Measurements from ENCODE around the gene CDK5R2. TPM values are rescaled to one million over a fixed set of nuclear protein-coding genes. Genes with fewer than 3 reads are reported as not detected.

The CDK5R2 gene
- total RNA-seq, 2 donors from 2014 or later = not detected

DNA sequence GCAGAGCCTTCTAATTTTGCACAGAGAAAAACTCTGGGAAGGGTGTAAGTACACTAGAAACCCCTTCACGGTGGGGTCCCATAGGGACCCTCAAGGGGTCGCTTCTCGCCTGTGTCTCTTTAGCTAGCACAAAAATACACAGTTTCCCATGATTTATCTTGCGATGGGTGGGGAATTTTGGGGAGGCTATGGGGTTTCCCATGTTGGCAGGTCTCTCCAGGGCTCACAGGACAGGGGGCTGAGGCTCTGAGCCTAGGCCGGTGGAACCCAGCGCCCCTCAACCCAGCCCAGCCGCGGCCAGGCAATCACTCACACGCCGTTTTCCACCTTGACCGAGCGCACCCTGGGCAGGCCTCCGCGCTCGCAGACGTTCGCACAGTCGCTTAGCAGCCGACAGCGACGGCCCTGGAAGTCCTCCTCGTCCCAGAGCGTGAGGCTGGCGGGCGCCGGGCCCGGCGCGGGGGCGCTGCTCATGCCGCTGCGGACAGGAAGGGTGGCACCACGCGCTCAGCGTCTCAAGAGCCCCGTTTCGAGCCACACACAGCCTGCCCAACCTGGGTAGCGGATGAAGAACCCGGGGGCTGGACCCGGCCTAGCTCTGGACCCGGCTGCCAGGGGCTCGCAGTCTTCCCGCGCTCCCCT lies 33.4 kb downstream of the CDK5R2 start:
- TF ChIP-seq, protein P1, sequence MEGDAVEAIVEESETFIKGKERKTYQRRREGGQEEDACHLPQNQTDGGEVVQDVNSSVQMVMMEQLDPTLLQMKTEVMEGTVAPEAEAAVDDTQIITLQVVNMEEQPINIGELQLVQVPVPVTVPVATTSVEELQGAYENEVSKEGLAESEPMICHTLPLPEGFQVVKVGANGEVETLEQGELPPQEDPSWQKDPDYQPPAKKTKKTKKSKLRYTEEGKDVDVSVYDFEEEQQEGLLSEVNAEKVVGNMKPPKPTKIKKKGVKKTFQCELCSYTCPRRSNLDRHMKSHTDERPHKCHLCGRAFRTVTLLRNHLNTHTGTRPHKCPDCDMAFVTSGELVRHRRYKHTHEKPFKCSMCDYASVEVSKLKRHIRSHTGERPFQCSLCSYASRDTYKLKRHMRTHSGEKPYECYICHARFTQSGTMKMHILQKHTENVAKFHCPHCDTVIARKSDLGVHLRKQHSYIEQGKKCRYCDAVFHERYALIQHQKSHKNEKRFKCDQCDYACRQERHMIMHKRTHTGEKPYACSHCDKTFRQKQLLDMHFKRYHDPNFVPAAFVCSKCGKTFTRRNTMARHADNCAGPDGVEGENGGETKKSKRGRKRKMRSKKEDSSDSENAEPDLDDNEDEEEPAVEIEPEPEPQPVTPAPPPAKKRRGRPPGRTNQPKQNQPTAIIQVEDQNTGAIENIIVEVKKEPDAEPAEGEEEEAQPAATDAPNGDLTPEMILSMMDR (IDR thresholded peaks at IDR 0.05) = no peak
- H3K9me3 ChIP-seq = no peaks in the 10 kb centered on the region
- no peak overlapping the region for H3K27ac ChIP-seq
- DNase-seq (ENCODE audit: low spot score) = no peak
- H3K4me3 ChIP-seq = peak overlapping the region; percentile 67
- no peak for ATAC-seq (ENCODE audit: insufficient number of reproducible peaks, low FRiP score, low read depth)
- peaks cover 25% of the 10 kb centered on the region for H3K27me3 ChIP-seq (replicated peaks; ENCODE audit: insufficient read depth)
- peaks cover 9 to 25% of the 10 kb centered on the region in 2 donors for H3K4me1 ChIP-seq (ENCODE audit: control insufficient read depth in 1 of 2, low read depth in 2 of 2)
- no peaks in the 10 kb centered on the region for H3K36me3 ChIP-seq

DNA sequence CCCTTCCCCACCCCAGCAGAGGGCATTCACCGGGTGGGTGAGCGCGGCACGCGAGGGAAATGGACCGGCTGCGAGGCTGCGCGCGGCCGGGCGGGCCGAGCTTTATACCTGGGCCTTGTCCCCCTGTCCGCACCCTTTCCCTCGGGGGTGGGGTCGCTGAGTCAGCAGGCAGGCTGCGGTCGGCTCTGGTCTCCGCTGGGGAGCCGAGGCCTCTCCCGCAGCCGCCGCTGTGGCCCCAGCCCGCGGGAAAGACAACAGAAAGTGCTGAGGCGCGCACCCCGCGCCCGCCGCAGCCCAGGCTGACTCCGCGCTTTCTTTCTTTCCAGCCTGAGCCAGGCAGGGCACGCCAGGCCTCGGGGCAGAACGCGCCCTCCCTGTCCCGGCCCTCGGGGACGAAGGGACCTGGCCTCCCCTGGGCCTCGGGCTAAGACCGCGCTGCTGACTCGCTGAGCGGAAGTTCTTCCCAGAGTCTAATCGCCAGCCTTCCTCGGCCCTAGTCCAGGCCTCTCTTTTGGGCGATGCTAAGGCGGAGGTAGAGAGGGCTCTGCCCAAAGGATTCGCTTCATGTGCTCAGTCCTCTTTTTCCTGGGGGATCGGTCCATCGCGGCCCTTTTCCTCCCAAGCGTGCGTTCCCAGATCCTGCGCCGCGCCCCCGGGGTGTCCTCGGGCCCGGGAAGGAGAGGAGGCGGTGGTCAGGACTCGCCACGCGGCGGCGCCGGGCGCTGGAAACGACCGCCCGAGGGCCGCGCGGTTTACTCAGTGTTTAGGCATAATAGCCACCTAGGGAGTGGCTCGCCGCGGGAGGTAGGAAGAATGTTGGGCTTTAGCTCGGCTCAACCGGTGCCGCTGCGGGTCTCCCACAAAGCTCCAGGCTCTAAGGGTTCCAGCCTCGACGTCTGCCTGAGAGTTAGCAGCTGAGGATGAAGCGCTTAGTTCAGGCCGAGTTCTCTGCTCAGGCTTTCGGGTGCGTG lies 34.2 kb downstream of the CDK5R2 start, which contains the start of gene CRYBA2:
Gene CRYBA2, minus strand, starts transcription at position 78 of the 971 bp plus-strand sequence. CDS start 246 bp downstream, outside the sequence.
- Histone ChIP-seq H3K27me3 (replicated peaks; ENCODE audit: insufficient read depth) (peaks cover 25% of the 10 kb centered on the region), H3K36me3 (no peaks in the 10 kb centered on the region), H3K4me3 (peak within 1 kb of the TSS; percentile 67), H3K9me3 (no peaks in the 10 kb centered on the region), H3K4me1 (ENCODE audit: control insufficient read depth in 1 of 2, low read depth in 2 of 2) (peaks cover 9 to 25% of the 10 kb centered on the region in 2 donors), H3K27ac (no peak within 1 kb of the TSS)
- DNase-seq (ENCODE audit: low spot score) (no peak), ATAC-seq (ENCODE audit: insufficient number of reproducible peaks, low FRiP score, low read depth) (no peak)
- TF ChIP-seq, protein P1 (IDR thresholded peaks at IDR 0.05) = no peak

DNA sequence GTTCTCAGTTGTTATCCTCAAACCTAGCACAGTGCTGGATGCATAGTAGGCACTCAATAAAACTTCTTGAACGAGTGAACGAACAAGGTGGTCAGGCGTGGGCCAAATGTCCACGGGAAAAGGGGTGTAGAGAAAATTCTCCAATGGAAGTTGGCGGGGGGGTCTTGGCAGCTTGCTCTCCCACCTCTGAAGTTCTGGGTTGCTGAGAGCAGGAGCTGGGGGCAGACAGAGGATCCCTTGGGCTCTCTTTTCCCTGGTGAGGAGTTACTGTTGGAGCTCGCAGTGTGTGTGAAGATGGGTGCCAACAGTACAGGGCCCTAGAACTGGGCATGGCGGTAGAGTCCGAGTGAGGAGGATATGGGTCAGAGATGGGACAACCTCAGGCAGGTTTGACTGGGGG lies 36.1 kb downstream of the CDK5R2 start:
- no peaks in the 10 kb centered on the region for H3K36me3 ChIP-seq
- peaks cover 9 to 25% of the 10 kb centered on the region in 2 donors for H3K4me1 ChIP-seq (ENCODE audit: control insufficient read depth in 1 of 2, low read depth in 2 of 2)
- ATAC-seq (ENCODE audit: insufficient number of reproducible peaks, low FRiP score, low read depth) = no peak
- no peaks in the 10 kb centered on the region for H3K9me3 ChIP-seq
- TF ChIP-seq, protein P1 (IDR thresholded peaks at IDR 0.05) = no peak
- H3K4me3 ChIP-seq = peak overlapping the region; percentile 63
- no peak for DNase-seq (ENCODE audit: low spot score)
- peaks cover 25% of the 10 kb centered on the region for H3K27me3 ChIP-seq (replicated peaks; ENCODE audit: insufficient read depth)
- H3K27ac ChIP-seq = no peak overlapping the region

DNA sequence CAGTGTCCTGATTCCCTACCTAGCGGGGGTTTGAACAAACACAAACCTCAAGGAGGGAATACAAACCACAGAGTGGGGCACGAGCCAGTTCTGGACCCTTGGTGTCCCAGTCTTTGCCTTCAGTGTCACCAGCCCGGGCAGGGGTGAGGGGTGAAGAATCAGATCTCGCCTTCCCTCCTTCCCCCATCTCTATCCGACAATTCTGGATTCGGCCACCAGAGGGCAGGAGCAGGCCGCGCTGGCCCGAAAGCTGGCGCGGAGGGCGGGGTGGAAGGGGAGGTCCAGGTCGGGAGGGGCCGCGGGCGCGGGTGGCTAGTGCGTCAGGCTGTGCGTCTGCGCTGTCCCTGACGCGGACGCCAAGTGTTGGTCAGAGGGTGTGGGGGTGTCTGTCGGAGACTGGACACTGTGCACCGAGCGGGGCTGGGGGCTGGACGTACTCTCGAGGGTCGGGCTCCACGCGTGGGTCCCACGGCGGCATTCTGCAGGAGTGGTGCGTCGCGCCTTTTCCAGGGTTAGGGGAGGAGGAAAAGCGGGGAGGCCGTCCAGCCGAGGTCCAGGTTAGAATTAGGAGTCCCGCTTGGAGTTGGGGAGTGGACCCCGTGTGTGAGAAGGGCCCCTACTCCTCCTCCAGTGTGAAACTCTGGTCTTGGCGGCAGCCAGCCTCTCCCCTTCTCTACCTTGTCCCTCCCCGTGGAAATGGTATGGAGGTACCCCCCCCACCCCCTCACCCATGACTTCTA lies 36.7 kb downstream of the CDK5R2 start:
- no peak for ATAC-seq (ENCODE audit: insufficient number of reproducible peaks, low FRiP score, low read depth)

More for the DNA sequence above, 36.7 kb downstream of the CDK5R2 start:
- DNase-seq (ENCODE audit: low spot score) = peak; percentile 65
- peaks cover 9 to 25% of the 10 kb centered on the region in 2 donors for H3K4me1 ChIP-seq (ENCODE audit: control insufficient read depth in 1 of 2, low read depth in 2 of 2)
- peaks cover 29% of the 10 kb centered on the region for H3K27me3 ChIP-seq (replicated peaks; ENCODE audit: insufficient read depth)
- TF ChIP-seq, protein P1 (IDR thresholded peaks at IDR 0.05) = peak; percentile 93
- no peaks in the 10 kb centered on the region for H3K36me3 ChIP-seq
- H3K9me3 ChIP-seq = no peaks in the 10 kb centered on the region
- H3K27ac ChIP-seq = no peak overlapping the region
- peak overlapping the region; percentile 63 for H3K4me3 ChIP-seq

Data from thoracic aorta (tissue), 2 donors.